HFFc6 (cell line): ENCODE results near the gene C17orf114.

Source experiments
- DNase-seq: peaks from one replicate; pipeline ENCODE4 v3.0.0-alpha.2; 2018
- H3K27ac Mint-ChIP-seq: 2 replicates; pipeline ENCODE4 v1.8.0; 2020; ENCODE audit warnings: mild to moderate bottlenecking, mixed read lengths
- H3K27me3 Mint-ChIP-seq: 2 replicates; pipeline ENCODE4 v1.8.0; 2021; ENCODE audit warnings: mild to moderate bottlenecking, moderate library complexity, mixed read lengths; ENCODE audit not compliant: insufficient read depth
- H3K36me3 Mint-ChIP-seq: 2 replicates; pipeline ENCODE4 v1.8.0; 2021; ENCODE audit warnings: low read depth, mixed read lengths
- H3K4me1 Mint-ChIP-seq: 2 replicates; pipeline ENCODE4 v1.8.0; 2020; ENCODE audit warnings: low read depth, mixed read lengths
- H3K4me3 Mint-ChIP-seq: 2 replicates; pipeline ENCODE4 v1.8.0; 2020; ENCODE audit warnings: mild to moderate bottlenecking, moderate library complexity, mixed read lengths
- H3K9me3 Mint-ChIP-seq: 2 replicates; pipeline ENCODE4 v1.8.0; 2020; ENCODE audit warnings: mild to moderate bottlenecking, mixed read lengths
- TF ChIP-seq, protein P1 (sequence below): fragments of 200-600 bp; sonication (generic); IDR thresholded peaks from 2 replicates; pipeline ENCODE4 v1.5.0; 2021; ENCODE audit warnings: antibody characterized with exemption, mild to moderate bottlenecking

Gene C17orf114

GRCh38 chr17:4845118-4845517 lies 43.0 kb upstream of the C17orf114 start:
- Mint-ChIP-seq H3K4me1 (peaks cover 25% of the 10 kb centered on the region), H3K4me3 (no peak overlapping the region), H3K27me3 (no peaks in the 10 kb centered on the region; the same call in 1 of the 2 replicates), H3K27ac (no peak overlapping the region), H3K36me3 (peaks cover 16% of the 10 kb centered on the region), H3K9me3 (no peaks in the 10 kb centered on the region)
- TF ChIP-seq, protein P1, sequence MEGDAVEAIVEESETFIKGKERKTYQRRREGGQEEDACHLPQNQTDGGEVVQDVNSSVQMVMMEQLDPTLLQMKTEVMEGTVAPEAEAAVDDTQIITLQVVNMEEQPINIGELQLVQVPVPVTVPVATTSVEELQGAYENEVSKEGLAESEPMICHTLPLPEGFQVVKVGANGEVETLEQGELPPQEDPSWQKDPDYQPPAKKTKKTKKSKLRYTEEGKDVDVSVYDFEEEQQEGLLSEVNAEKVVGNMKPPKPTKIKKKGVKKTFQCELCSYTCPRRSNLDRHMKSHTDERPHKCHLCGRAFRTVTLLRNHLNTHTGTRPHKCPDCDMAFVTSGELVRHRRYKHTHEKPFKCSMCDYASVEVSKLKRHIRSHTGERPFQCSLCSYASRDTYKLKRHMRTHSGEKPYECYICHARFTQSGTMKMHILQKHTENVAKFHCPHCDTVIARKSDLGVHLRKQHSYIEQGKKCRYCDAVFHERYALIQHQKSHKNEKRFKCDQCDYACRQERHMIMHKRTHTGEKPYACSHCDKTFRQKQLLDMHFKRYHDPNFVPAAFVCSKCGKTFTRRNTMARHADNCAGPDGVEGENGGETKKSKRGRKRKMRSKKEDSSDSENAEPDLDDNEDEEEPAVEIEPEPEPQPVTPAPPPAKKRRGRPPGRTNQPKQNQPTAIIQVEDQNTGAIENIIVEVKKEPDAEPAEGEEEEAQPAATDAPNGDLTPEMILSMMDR: no peak
- no peak for DNase-seq

DNA sequence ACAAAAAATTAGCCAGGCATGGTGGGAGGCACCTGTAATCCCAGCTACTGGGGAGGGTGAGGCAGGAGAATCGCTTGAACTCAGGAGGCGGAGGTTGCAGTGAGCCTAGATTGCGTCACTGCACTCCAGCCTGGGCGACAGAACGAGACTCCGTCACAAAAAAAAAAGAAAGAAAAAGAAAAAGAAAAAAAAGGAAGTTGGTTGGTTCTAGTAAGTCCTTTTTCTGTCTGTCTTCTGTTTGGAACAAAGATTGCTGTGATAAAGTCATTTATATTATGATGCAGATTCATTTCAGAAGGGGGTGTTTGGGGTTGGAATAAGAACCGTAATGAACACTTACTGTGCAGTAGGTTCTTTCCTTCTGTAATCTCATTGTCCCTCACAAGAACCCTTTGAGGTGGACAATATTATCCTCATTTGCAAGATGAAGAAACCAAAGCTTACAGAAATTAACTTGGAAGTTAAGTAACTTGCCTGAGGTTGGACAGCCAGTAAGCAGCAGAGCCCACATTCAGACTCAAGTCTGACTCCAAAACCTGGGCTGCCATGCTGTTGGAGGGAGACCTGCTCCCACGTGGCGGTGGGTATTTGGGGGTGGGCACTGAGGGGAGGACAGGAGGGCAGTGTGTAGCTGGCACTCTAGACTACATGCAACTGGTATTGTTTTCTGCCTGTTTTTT lies 41.3 kb upstream of the C17orf114 start:
- no peaks in the 10 kb centered on the region for H3K9me3 Mint-ChIP-seq
- H3K27me3 Mint-ChIP-seq: no peaks in the 10 kb centered on the region; the same call in 1 of the 2 replicates
- TF ChIP-seq, protein P1: no peak
- H3K4me1 Mint-ChIP-seq: peaks cover 20% of the 10 kb centered on the region
- no peak overlapping the region for H3K27ac Mint-ChIP-seq
- H3K36me3 Mint-ChIP-seq: peaks cover 5% of the 10 kb centered on the region; the same call in 1 of the 2 replicates
- DNase-seq: no peak
- H3K4me3 Mint-ChIP-seq: no peak overlapping the region

- H3K27ac Mint-ChIP-seq: no peak overlapping the region
Observed at GRCh38 chr17:4842376-4842775, 40.2 kb upstream of the C17orf114 start.

DNA sequence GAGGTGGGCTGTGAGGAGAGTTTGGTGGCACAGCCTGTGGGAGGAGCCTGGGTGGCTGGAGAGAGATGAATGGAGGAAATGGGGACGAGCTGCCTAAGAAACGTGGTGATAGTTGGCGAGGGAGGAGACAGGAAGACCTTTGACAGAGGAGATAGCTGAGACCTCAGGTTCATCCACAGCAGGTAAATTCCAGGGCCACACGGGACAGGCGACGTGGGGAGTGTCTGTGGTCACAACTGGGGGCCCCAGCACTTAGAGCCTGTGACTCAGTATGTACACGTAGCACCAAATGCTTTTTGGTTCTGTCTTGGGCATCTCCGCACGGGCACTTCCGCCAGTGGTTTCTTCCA lies 38.7 kb upstream of the C17orf114 start:
- H3K4me1 Mint-ChIP-seq: peaks cover 29% of the 10 kb centered on the region
- H3K36me3 Mint-ChIP-seq: peaks cover 5% of the 10 kb centered on the region; the same call in 1 of the 2 replicates
- TF ChIP-seq, protein P1: no peak
- no peak overlapping the region for H3K27ac Mint-ChIP-seq
- no peak for DNase-seq
- H3K9me3 Mint-ChIP-seq: no peaks in the 10 kb centered on the region
- H3K4me3 Mint-ChIP-seq: no peak overlapping the region
- no peaks in the 10 kb centered on the region; the same call in 1 of the 2 replicates for H3K27me3 Mint-ChIP-seq

More at GRCh38 chr17:4842376-4842775, 40.2 kb upstream of the C17orf114 start:
- no peak overlapping the region for H3K4me3 Mint-ChIP-seq
- H3K9me3 Mint-ChIP-seq: no peaks in the 10 kb centered on the region
- peaks cover 25% of the 10 kb centered on the region for H3K4me1 Mint-ChIP-seq
- H3K27me3 Mint-ChIP-seq: no peaks in the 10 kb centered on the region; the same call in 1 of the 2 replicates
- DNase-seq: no peak
- TF ChIP-seq, protein P1: no peak
- peaks cover 5% of the 10 kb centered on the region; the same call in 1 of the 2 replicates for H3K36me3 Mint-ChIP-seq

DNA sequence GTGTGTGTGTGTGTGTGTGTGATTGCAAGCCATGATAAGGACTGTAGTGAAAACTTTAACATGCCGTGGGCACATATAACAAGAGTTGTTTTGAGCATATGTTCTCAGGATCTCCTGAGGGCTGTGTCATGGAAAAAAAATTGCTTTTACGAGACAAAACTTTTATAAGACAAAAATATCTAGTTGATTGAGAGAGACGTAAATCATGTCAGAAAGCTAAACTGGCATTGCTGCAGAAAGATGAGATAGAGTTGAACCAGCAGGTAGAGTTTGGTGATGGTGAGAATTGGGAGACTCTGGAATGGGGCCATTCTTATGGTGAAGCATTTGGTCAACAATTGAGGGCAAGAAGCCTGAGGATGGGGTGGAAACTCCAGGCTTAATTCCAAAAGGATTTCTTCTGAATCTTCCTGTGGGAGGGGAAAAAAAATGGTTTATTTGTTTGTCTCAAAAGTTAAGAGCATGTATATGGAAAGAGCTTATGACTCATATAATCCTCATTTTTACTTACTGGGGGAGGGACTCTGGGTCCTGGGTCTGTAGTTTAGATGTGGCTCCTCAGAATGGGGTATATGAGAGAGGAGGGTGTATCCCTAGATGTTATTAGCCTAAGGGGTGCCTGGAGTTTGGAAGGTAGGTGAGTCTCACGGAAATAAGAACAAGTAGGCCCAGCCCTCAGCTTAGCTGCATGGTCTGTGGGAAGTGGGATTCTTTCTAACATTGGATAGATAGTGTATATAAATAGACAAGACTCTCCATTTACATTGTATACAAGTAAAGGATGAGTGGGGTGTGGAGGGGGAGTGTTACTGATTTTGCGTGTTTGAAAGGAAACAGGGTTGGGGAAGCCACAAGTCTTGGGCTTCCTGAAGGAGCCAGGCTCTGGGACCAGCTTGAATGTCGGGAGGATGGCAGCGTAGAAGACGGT lies 38.1 kb upstream of the C17orf114 start:
- H3K4me1 Mint-ChIP-seq: peaks cover 32% of the 10 kb centered on the region
- H3K9me3 Mint-ChIP-seq: no peaks in the 10 kb centered on the region
- peak overlapping the region; percentile 9; the same call in 1 of the 2 replicates for H3K27ac Mint-ChIP-seq
- H3K36me3 Mint-ChIP-seq: peaks cover 4% of the 10 kb centered on the region; the same call in 1 of the 2 replicates
- TF ChIP-seq, protein P1: no peak
- H3K27me3 Mint-ChIP-seq: no peaks in the 10 kb centered on the region
- peak; percentile 4 for DNase-seq
- H3K4me3 Mint-ChIP-seq: no peak overlapping the region
